RWPE1 (cell line): ENCODE measurements around the gene KCNK4.
A peak's percentile ranks its signal among the peaks of the same experiment; 100 is the strongest.

Experiments
- CTCF ChIA-PET: fragments of 350-600 bp; sonication (Branson Sonifier 250); formaldehyde crosslinking; extraction: SDS; loops from one replicate; lab custom pipeline; 2021; lab: Yijun Ruan, JAX
- POLR2A ChIA-PET: fragments of 400-600 bp; formaldehyde crosslinking; extraction: SDS; loops from one replicate; lab custom pipeline; 2020; ENCODE audit warnings: antibody characterized with exemption; ENCODE audit not compliant: low non-redundant PET; lab: Yijun Ruan, JAX
- DNase-seq: peaks from one replicate; pipeline ENCODE4 v3.0.0; 2012; ENCODE audit warnings: low spot score
- H3K27ac ChIP-seq: fragments of 450-650 bp; 2 replicates; pipeline ENCODE4 v1.5.1; 2017
- CTCF ChIP-seq: fragments of 450-650 bp; conservative IDR thresholded peaks from 2 replicates; pipeline ENCODE4 v1.5.1; 2017; ENCODE audit warnings: low read depth, mild to moderate bottlenecking

The KCNK4 gene

GRCh38 chr11:64249038-64249437 is 42.1 kb upstream of the KCNK4 start:
- ChIA-PET POLR2A (interaction anchor here (0.5 kb wide), 1 partner anchor 19 kb away, joined by 3 read pairs; no protein-coding TSS in a partner anchor), CTCF (interaction anchor here (2.7 kb wide), 1 partner anchor 52 kb away, joined by 19 read pairs; no protein-coding TSS in a partner anchor)
- TF ChIP-seq CTCF, result no peak
- peak overlapping the region; percentile 98 for H3K27ac ChIP-seq
- DNase-seq, result no peak

GRCh38 chr11:64249563-64250414 is 41.3 kb upstream of the KCNK4 start:
- ChIA-PET CTCF (interaction anchor here (0.6 to 2.7 kb wide), 7 partner anchors 7 to 65 kb away, joined by 3 to 19 read pairs (median 6); partner anchors contain the start of genes NUDT22 and TRPT1), POLR2A (interaction anchor here (0.5 to 0.7 kb wide), 3 partner anchors 9 to 19 kb away, joined by 3 read pairs; partner anchors contain the start of gene FKBP2)
- no peak for DNase-seq
- no peak for TF ChIP-seq CTCF
- peak overlapping the region; percentile 98 for H3K27ac ChIP-seq

GRCh38 chr11:64250415-64251015 is 40.6 kb upstream of the KCNK4 start:
- POLR2A ChIA-PET, result interaction anchor here (0.6 to 0.7 kb wide), 2 partner anchors 9 to 18 kb away, joined by 3 read pairs; partner anchors contain the start of gene FKBP2
- DNase-seq, result no peak
- no peak for TF ChIP-seq CTCF
- CTCF ChIA-PET, result interaction anchor here (0.6 to 2.7 kb wide), 10 partner anchors 8 to 102 kb away, joined by 3 to 19 read pairs (median 6); no protein-coding TSS in a partner anchor
- H3K27ac ChIP-seq, result peak overlapping the region; percentile 98

GRCh38 chr11:64251016-64251752 is 39.9 kb upstream of the KCNK4 start, which contains the start of gene PLCB3:
Gene PLCB3 (plus strand): TSS chr11:64251530. CDS start chr11:64251650, 120 bp downstream.
- peak; percentile 87 for TF ChIP-seq CTCF
- ChIA-PET CTCF (interaction anchor here (0.6 to 2.7 kb wide), 10 partner anchors 12 to 101 kb away, joined by 3 to 19 read pairs (median 4); no protein-coding TSS in a partner anchor), POLR2A (interaction anchor here (1.4 kb wide), 1 partner anchor 16 kb away, joined by 4 read pairs; no protein-coding TSS in a partner anchor)
- peak within 1 kb of the TSS; percentile 98 for H3K27ac ChIP-seq
- no peak for DNase-seq

GRCh38 chr11:64251753-64252002 is 39.4 kb upstream of the KCNK4 start:
- CTCF ChIA-PET, result interaction anchor here (0.6 to 2.7 kb wide), 6 partner anchors 12 to 50 kb away, joined by 3 to 19 read pairs (median 4); no protein-coding TSS in a partner anchor
- no peak for DNase-seq
- POLR2A ChIA-PET, result interaction anchor here (1.4 kb wide), 1 partner anchor 16 kb away, joined by 4 read pairs; no protein-coding TSS in a partner anchor
- TF ChIP-seq CTCF, result no peak
- H3K27ac ChIP-seq, result peak overlapping the region; percentile 98
